Stimulated activated CD8-positive, alpha-beta memory T cell treated with anti-CD3 and anti-CD28 coated beads, Interleukin-4, amount 100 ng/mL, for 48 hours (primary cell): ENCODE measurements around the gene SPART.
"Not testable (repeated sequence)": the region's sequence is repeated elsewhere in the genome, so short reads cannot be mapped to it uniquely, and the experiment has no call there.

Source experiments
- DNase-seq: peaks from one replicate; pipeline ENCODE4 v3.0.0-alpha.2; 2020

Gene SPART

DNA sequence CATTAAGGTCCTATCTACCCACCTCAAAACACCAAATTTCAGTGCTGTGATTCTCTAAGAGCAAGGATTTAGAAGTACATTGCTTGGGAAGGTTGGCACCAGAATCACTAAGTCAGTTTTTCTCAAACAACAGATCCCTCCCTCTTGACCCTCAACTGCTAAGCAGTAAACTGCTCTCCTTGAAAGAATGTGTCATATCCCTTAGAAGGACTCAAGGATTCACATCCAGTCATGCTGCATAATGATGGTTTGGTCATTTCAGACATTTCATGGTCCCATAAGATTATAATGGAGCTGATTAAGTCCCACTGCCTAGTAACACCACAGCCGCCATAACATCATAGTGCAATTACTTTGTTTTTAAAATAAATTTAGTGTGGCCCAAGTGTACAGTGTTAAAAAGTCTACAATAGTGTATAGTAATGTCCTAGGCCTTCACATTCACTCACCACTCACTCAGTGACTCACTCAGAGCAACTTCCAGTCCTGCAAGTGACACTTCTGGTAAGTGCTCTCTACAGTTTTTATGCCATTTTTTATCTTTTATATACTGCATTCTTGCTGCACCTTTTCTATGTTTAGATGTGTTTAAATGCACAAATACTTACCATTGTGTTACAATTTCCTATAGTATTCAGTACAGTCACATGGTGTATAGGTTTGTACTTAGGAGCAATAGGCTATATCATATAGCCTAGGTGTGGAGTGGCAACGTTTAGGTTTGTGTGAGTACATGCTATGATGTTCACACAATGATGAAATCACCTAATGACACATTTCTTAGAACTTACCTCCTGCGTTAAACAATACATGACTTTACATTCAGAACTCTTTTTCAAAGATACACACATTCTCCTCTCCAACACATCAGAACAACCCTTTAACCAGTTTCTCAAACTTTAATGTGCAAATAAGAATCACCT lies 32.9 kb downstream of the SPART start:
- DNase-seq = no peak

DNA sequence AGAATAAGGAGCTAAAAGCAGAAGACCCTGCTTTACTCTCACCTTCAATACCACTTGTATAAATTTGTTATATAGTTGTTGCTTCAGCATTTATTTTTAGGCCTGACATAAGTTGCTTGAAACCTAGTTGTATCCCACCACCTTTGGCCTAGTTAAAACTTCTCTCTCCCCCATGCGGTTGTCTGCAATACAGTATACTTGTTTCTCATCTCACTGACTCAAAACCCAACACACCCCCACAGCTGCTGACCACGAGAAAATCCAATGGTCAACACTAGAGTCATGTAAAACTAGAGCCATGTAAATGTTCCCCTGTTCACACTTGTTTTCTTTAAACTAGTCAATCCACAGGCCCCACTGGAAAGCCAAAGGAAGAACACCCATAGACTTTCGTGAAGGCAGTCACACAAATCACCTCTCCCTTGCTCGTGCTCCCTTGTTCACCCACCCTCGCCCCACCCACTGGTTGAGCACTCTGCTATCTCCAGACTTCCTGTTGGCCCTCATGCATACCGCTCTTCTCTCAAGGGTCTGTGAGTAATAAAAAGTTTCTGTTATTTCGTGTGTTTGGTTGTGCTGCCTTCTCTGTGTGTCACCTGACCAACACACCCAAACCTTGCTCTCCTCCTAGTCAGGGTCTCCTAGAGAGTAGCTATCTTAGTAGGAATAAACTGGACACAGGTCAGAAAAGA lies 35.6 kb downstream of the SPART start:
- DNase-seq = no peak

DNA sequence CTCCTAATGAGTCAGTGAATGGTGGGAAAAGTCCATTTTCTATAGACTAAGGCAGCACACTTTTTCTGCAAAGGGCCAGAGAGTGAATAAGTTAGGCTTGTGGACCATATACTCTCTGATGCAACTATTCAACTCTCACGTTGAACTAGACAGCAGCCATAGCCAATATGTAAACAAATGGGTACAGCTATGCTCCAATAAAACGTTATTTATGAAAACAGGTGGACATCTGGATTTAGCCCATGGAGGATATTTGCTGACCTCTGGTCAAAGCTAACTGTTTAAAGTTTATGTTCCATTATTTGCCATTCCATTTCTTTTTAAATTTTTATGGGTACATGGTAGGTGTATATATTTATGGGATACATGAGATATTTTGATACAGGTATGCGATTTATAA lies 43.9 kb downstream of the SPART start:
- DNase-seq = no peak

DNA sequence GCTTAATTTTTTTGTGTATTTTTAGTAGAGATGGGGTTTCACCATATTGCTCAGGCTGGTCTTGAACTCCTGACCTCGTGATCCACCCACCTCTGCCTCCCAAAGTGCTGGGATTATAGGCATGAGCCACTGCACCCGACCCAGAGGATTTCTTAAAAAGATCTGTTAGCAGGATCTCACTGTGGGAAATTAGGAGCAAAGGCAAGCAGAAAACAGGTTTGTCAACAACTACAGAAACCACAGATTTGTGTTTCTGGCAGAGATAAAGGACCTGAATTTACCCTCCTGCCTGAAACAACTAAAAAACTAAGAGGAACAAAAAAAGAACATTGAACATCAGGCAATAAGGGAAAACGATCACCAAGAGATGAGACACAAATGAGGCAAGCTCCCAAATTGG lies 46.7 kb downstream of the SPART start:
- DNase-seq = not testable (repeated sequence)

DNA sequence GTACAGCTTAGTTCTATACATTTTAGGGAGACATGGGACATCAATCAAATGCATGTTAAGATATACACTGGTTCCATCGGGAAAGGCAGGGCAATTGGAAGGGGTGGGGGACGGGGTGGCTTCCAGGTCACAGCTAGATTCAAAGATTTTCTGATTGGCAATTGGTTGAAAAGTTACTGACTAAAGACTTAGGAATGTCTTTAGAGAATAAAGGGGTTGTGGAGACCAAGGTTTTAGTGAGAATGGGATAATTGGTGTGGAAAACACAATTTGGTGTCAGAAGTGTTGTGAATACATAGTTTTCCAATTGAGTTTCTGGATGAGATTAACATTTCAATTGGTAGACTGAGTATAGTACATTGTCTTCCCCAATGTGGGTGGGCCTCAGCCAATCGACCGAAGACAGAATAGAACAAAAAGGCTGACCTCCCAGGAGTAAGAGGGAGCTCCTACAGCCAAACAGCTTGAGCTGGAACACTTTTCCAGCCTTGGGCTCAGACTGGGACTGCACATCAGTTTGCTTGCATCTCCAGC lies 47.6 kb downstream of the SPART start:
- no peak for DNase-seq

DNA sequence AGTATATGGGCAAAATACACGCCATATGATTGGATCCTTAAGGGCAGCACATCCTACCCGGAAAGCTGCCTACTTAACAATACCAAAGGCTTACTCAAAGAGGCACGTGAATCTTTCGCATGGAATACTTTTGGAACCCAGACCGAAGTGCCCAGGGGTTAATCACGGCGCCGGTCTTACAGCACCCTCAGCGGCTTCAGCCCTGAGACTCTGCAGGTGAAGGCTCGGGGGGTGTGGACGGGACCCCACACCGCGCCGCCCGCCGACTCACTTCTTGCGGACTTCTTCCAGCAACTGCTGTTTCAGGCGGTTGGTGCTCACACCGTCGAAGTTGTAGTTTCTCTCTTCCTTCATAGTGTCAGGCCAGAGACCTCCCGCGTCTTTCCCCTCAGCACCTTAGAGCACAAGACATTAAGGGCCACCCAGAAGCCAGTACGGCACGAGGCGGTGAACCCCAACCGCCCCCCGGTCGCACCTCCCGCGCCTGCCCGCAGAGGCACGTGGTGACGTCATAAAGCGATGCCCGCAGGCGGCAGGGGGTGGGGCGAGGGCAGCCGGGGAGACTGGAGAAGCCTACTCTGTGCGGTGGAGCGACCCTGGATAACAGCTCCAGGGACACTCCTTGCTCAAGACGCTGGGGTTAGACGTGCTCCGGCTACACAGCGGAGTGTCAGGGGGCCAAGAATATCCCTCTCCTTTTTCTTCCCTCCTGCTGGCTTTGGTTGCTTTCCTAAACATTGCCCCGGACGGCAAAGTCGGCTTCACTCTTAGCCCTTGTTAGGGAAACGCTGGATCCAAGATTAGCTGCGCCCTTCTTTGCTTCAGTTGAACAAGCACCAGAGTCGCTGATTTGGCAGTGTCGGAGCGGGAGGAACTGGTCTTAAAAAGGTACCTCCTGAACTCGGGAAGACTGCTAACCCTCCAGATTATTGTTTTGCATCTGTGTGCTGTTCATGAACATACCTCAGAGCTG lies 48.5 kb downstream of the SPART start, which contains the start of gene CCDC169:
Gene CCDC169, minus strand, starts transcription at position 449 of the 973 bp plus-strand sequence. Its CDS starts 95 bp downstream, at position 354.
- DNase-seq = peak; percentile 74

DNA sequence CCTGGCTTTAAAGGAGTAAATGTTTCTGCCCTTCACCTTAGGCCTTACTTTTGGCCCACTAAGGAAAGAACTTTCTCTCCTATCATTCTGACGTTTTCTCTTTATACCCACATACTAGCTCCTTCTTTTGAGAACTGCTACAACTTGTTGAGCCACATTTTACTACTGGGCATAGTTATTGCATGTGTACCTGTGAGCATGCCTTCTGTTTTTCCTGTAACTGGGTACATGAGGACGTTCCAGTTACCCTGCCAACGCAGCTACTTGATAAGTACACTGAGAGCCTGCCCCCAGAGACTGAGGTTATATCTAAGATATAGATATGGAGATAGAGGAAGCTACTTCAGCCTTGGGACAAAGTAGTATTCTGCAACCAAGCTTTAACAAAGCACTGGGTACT lies 52.1 kb downstream of the SPART start:
- no peak for DNase-seq

DNA sequence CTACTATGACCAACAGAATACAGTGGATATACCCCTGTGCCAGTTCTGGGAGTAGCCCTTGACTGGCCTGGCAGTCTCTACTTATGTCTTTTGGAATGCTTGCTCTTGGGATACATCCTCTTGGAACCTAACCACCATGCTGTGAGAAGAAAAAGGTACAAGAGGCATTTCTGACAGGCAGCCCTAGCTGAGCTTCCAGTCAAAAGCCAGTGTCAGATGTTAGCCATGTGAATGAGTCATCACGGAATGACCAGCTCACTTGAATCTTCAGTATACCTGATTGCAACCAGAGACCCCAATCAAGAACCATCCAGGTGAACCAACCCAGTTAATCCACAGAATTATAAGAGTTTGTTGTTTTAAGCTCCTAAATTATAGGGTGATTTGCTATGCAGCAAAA lies 52.7 kb downstream of the SPART start:
- DNase-seq = no peak

DNA sequence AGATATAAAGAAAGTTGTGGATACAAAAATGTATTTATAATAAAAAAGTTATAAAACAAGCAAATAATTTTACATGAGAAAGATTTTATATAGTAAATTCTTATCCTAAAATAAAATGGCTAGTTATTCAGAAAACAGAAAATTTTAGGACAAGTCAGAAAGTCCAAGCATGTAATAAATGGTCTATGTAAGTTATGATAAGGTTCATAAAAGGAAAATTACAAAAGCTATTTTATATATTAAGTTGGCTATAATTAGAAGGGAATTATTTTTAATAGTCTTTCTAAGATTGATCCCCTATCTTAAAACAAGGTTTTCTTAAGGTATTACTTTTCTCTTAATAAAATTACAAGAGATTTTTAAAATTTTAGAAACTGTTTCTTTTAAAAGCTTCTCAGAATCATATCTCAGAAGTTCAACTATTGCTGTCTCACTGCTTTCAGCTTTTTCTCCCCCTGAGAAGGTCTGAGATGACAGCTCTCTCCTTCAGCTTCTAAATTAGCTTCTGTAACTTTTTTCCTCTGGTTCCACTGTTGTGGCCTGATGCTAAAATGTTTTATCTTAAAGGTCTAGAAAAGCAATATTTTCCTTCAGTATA lies 57.3 kb downstream of the SPART start:
- DNase-seq = no peak

DNA sequence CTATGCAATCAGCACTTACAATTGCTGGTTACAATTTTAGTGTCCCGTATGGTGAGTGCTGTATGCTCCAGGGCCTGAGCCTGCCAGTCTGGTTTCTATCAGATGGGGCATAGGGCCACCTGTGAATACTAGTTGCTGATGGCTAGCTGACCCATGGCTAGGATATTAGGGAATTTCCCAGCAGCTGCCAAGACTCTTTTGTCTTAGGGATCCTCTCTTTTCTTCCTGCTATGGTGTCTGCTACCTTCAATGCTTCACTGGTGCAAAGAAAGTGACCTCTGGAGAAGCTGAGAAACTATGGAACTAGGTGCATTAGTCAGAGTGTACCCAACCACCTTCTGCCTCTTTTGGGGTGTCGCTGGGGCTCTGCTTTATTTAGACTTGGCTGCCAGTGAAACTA lies 60.2 kb downstream of the SPART start:
- no peak for DNase-seq

DNA sequence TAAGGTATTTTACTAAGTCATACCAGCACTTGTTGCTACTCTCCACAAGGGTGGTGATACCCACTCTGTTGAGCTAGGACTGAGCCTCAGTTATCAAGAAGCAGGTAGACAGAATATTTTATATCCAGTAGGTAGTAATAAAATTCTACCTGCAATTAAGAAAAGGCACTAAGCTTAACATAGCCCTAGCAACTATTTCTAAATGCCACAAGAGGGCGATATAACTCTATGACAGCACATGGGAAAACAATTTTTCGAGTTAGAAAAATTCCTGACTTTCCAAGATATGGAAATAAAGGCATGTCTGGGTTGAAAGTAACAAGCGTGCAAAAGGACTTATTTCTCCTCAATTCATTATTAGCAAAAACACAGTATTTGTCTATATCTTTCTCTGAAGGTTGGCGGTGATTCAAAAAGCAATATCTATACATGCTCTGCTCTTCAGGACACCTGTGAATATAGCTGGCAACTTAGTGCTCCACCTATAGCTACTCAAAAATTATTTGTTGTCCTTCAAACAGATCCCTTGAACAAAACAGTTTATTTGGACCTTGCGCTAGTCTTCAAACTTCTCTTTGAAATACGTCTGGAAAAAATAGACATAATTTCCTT lies 63.3 kb downstream of the SPART start:
- DNase-seq = no peak

DNA sequence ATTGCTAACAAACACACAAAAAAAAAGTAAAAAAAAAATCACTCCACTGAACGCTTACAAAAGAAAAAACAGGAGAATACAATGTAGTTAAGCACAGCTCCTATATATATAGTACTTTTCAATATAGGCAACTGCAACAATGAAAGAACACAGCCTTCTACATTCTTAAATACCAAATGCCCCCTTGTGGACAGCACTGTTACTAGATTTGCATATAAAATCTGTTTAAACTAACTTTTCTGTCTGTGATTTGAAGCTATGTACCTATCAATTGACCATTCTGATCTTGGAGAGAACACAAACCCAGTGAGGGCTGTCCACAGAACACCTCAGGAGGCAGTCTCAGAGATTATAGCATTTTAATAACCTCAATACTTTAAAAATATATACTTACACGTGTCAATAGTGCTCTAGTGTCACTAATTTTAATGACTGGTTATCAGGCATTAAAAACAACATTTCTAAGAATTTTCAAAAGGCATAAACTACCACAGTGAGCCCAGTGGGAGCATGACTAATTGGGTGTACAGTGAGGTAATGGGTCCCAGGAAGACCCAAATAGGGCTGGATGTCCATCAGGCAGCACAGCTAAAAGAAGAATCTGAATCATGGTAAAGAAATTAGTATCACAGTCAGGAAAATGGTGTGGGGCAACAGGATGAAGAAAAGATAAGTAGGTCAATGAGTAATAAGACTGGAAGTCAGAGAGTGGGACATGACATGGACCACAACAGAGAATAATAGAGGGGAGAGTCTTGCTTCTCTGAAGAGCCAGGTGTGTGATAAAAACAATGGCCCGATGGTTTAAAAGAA lies 70.8 kb downstream of the SPART start:
- no peak for DNase-seq

DNA sequence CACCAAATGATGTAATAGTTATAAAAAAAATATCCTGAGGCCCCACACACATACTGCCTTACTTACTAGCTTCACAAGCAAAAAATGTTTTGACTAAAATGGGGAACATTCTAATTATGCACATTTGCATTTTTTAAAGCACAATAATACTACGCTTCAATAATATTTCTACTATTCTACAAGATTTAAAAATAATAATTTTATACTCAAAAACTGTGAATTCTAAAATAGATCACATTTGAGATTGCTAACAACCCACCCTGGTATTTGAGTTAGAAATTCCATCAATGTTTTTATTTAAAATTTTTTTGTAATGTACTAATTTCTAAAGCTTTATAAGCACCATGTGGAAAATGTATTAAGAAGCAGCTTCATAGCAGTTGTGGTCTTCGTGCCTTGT lies 72.8 kb downstream of the SPART start:
- no peak for DNase-seq

DNA sequence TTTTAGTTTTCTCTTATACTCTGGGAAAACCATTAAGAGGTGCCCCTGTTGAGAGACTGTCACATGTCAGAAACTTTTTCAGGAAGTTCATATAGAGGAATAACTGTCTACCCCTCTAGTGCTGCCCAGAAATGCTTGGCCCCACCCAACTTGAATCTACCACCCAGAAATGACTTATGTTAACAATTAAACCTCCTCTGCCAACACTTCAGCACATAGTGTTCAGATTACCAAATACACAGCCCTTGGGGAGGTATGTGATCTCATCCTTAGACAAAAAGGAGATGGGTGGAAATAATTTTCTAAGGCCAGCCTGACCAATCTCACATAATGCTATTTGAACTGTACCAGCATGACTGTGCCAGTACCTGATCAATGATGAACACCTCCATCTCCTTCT lies 84.2 kb downstream of the SPART start:
- DNase-seq = no peak

DNA sequence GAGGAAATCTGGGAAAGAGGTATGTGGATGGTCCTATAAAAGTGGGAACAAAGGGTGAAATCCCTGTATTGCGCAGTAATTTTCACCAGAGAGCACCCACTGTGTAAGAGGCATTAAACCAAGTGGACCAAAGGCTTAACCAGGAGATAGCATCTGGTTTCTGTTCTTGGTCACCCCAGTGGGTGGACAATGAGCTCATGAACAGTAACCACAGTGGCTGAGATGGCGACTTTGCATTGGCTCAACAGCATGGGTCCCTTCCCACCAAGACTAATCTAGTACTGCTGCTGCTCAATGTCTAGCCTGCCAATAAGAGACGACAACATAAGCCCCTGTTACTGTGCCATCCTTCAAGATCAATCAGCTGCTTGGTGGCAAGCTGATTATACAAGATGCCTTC lies 85.2 kb downstream of the SPART start:
- no peak for DNase-seq

DNA sequence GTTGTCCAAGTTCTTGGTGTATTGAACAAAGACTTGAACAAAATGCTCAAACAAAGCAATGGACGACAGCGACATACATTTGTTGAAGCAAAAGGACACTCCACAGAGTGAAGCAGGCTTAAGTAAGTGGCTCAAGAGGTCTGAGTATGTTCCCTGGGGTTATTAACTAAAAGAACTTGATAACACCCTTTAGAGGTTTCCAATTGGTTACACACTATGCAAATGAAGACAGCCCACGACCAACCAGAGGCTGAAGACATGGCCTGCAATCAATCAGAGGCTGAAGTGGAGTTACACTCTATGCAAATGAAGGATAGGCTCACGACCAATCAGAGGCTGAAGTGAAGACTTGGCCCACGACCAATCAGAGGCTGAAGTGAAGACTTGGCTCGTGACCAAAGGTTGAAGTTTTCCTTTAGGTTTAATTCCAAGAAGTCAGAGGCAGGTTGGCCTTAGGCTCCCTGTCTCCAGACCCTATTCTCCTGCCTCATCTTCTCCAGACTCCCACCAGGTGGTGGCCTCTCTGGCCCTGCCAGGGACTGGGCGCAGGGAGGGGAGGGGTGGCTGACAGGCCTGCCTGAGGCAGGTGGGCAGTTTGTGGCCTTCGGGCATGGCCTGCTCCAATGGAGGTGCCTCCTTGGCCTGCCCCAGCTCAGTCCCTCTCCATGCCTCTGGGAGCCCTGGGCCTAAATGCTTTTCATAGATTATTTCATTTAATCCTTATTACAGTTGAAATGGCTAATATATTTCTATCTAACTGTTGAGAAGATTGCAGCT lies 86.6 kb downstream of the SPART start:
- no peak for DNase-seq

DNA sequence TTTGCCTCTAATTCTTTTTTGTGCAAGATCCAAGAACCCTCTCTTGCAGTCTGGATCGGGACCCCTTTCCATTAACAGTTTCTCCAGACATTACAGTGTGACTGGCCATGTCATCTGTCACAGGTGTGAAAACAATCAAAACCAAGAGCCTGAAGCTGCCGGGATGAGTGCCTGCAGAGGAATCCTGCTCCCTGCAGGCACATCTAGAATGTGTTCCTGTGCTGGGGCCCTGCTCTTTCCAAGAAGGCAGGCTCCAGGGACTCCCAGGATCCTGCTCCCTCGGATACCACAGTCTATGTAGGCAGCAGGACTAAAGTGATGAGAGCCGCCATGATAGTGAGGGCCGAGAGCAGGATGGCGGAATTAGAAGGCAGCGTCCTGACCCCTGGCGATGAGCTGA lies 87.4 kb downstream of the SPART start:
- DNase-seq = no peak
